ENCODE data around the gene CRY2. TPM values are rescaled to one million over a fixed set of nuclear protein-coding genes. Genes with fewer than 3 reads are reported as not detected.
A peak's percentile ranks its signal among the peaks of the same experiment; 100 is the strongest.

Gene CRY2
- total RNA-seq (10 to 100 TPM; 16.7 to 72.9 TPM), polyA plus RNA-seq (10 to 100 TPM; 18.2 to 47.9 TPM)

GRCh38 chr11:45846974-45847910 is at the start of gene CRY2:
Gene CRY2, plus strand, starts transcription at chr11:45847475. Its CDS starts 16 bp downstream, at chr11:45847491.
- H3K9me3 ChIP-seq (ENCODE audit: control insufficient read depth in 4 of 4, low read length in 3 of 4): no peaks in the 10 kb centered on the region
- H3K4me1 ChIP-seq (ENCODE audit: control insufficient read depth in 4 of 4, insufficient read depth in 4 of 4, low read length in 3 of 4): peaks cover 14 to 79% (median 61%) of the 10 kb centered on the region in 4 donors
- TF ChIP-seq FOXA1 (IDR thresholded peaks at IDR 0.05) (no peak), REST (IDR thresholded peaks at IDR 0.05) (peak; percentile 60), MAX (IDR thresholded peaks at IDR 0.05) (peak; percentile 95), GABPA (IDR thresholded peaks at IDR 0.05 in 1 of 2, conservative IDR thresholded peaks at IDR 0.05 in 1 of 2) (no peak), HNF4G (IDR thresholded peaks at IDR 0.05) (no peak), ATF3 (IDR thresholded peaks at IDR 0.05) (no peak), JUND (IDR thresholded peaks at IDR 0.05) (no peak), SP1 (IDR thresholded peaks at IDR 0.05) (peak; percentile 94), YY1 (IDR thresholded peaks at IDR 0.05) (peak; percentile 97), RAD21 (IDR thresholded peaks at IDR 0.05) (peak; percentile 2 to 12), TAF1 (conservative IDR thresholded peaks at IDR 0.05) (peak; percentile 55), FOXA2 (IDR thresholded peaks at IDR 0.05) (no peak), CTCF (IDR thresholded peaks at IDR 0.05; ENCODE audit: low read depth, low read length, missing input control) (no peak), RXRA (IDR thresholded peaks at IDR 0.05) (peak; percentile 33 to 54), EGR1 (IDR thresholded peaks at IDR 0.05; ENCODE audit: low read depth in 2 of 2) (peak; percentile 84 to 87), HNF4A (conservative IDR thresholded peaks at IDR 0.05) (peak in 1 of 2 donors; percentile 46), NR2F2 (IDR thresholded peaks at IDR 0.05) (peak; percentile 64), ZBTB33 (IDR thresholded peaks at IDR 0.05) (no peak)
- under 1% methylated on average over 75 of the region's 75 CpGs for WGBS
- H3K27me3 ChIP-seq (ENCODE audit: control insufficient read depth in 4 of 4, insufficient read depth in 4 of 4, low read length in 3 of 4): no peaks in the 10 kb centered on the region
- peak; percentile 100 for DNase-seq (ENCODE audit: low spot score)
- H3K27ac ChIP-seq (ENCODE audit: low read depth in 1 of 2, low read length in 2 of 2): peak within 1 kb of the TSS; percentile 87 to 95
- H3K9ac ChIP-seq (ENCODE audit: low read depth in 1 of 2, low read length in 2 of 2): peak within 1 kb of the TSS; percentile 94
- peak within 1 kb of the TSS; percentile 60 to 98 (median 81) for H3K4me3 ChIP-seq (ENCODE audit: low read depth in 1 of 3, low read length in 3 of 3)
- H3K36me3 ChIP-seq (ENCODE audit: control insufficient read depth in 4 of 4, insufficient read depth in 3 of 4, low read depth in 1 of 4, low read length in 3 of 4): no peaks in the 10 kb centered on the region

Measured in liver (tissue), 9 donors.